ENCODE results near the gene CNTN5. TPM values are rescaled to one million over a fixed set of nuclear protein-coding genes. Genes with fewer than 3 reads are reported as not detected.

The CNTN5 gene
- total RNA-seq, 4 donors from 2014 or later: 0.12 TPM; not detected in 3

- Histone ChIP-seq H3K36me3 (no peaks in the 10 kb centered on the region), H3K9me3 (no peaks in the 10 kb centered on the region), H3K27ac (no peak overlapping the region), H3K4me1 (no peaks in the 10 kb centered on the region), H3K27me3 (no peaks in the 10 kb centered on the region), H3K4me3 (no peak overlapping the region)
- no peak for TF ChIP-seq CTCF (IDR thresholded peaks at IDR 0.05)
- no peak for TF ChIP-seq POLR2A (IDR thresholded peaks at IDR 0.05)
- no peak for DNase-seq
- WGBS, 2 donors: 77 to 82% methylated on average over 5 of the region's 5 CpGs
- intact Hi-C loops (cut with DNase I): no loop called here
Observed at GRCh38 chr11:99162819-99163218, 142.1 kb downstream of the CNTN5 start.

GRCh38 chr11:99170591-99170990, 149.8 kb downstream of the CNTN5 start:
- H3K27ac ChIP-seq: no peak overlapping the region
- intact Hi-C loops (cut with DNase I): no loop called here
- no peaks in the 10 kb centered on the region for H3K9me3 ChIP-seq
- TF ChIP-seq CTCF (IDR thresholded peaks at IDR 0.05) (no peak), POLR2A (IDR thresholded peaks at IDR 0.05) (no peak)
- no peak for DNase-seq
- H3K27me3 ChIP-seq: no peaks in the 10 kb centered on the region
- no peaks in the 10 kb centered on the region for H3K36me3 ChIP-seq
- H3K4me3 ChIP-seq: no peak overlapping the region
- no peaks in the 10 kb centered on the region for H3K4me1 ChIP-seq

GRCh38 chr11:99171330-99171729, 150.6 kb downstream of the CNTN5 start:
- Histone ChIP-seq H3K27ac (no peak overlapping the region), H3K9me3 (no peaks in the 10 kb centered on the region), H3K4me3 (no peak overlapping the region), H3K4me1 (no peaks in the 10 kb centered on the region), H3K27me3 (no peaks in the 10 kb centered on the region), H3K36me3 (no peaks in the 10 kb centered on the region)
- TF ChIP-seq CTCF (IDR thresholded peaks at IDR 0.05): no peak
- no peak for TF ChIP-seq POLR2A (IDR thresholded peaks at IDR 0.05)
- 69 to 70% methylated on average over 5 of the region's 5 CpGs for WGBS, 2 donors
- intact Hi-C loops (cut with DNase I): no loop called here
- DNase-seq: no peak

DNA sequence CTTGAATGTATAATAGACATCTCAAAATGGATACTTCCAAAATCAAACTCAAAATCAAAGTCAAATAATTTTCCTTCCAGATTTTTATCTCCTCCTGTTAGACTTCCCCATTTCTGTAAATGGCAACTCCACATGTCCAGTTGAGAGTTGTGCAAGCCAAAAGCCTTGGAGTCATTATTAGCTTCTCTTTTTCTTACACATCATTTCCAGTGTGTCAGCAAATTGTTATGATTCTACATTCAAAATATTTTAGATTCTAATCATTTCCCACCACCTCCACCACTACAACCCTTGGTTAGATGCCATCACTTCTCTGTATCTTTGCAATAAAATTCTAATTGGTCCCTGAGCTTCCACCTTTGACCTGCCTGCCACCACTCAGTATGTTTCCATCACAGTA, 155.7 kb downstream of the CNTN5 start:
- Histone ChIP-seq H3K9me3 (no peaks in the 10 kb centered on the region), H3K27ac (no peak overlapping the region), H3K27me3 (no peaks in the 10 kb centered on the region), H3K4me1 (no peaks in the 10 kb centered on the region), H3K36me3 (no peaks in the 10 kb centered on the region), H3K4me3 (no peak overlapping the region)
- TF ChIP-seq CTCF (IDR thresholded peaks at IDR 0.05): no peak
- TF ChIP-seq POLR2A (IDR thresholded peaks at IDR 0.05): no peak
- no peak for DNase-seq
- intact Hi-C loops (cut with DNase I): no loop called here

GRCh38 chr11:99177446-99177845, 156.7 kb downstream of the CNTN5 start:
- no peak for DNase-seq
- Histone ChIP-seq H3K4me3 (no peak overlapping the region), H3K4me1 (no peaks in the 10 kb centered on the region), H3K27ac (no peak overlapping the region), H3K9me3 (no peaks in the 10 kb centered on the region), H3K36me3 (no peaks in the 10 kb centered on the region), H3K27me3 (no peaks in the 10 kb centered on the region)
- 30 to 46% methylated on average over 2 of the region's 2 CpGs for WGBS, 2 donors
- TF ChIP-seq CTCF (IDR thresholded peaks at IDR 0.05): no peak
- no peak for TF ChIP-seq POLR2A (IDR thresholded peaks at IDR 0.05)
- intact Hi-C loops (cut with DNase I): no loop called here

All from esophagus squamous epithelium (tissue), 5 donors.